Trophoblast cell (in vitro differentiated cells and primary cell): ENCODE data around the gene RFX8.

Source experiments
- DNase-seq, 2 donors: peaks; one replicate each; pipeline ENCODE4 v3.0.0-alpha.2; 2016
- H2AFZ ChIP-seq: 2 replicates; pipeline ENCODE4 v1.6.1; 2013; ENCODE audit warnings: low read length, moderate library complexity, mild to moderate bottlenecking; ENCODE audit not compliant: insufficient read depth, poor library complexity
- H2AK5ac ChIP-seq: 2 replicates; pipeline ENCODE4 v1.6.1; 2013; ENCODE audit warnings: mild to moderate bottlenecking, low read length
- H2BK120ac ChIP-seq: 2 replicates; pipeline ENCODE4 v1.6.1; 2013; ENCODE audit warnings: low read length, mild to moderate bottlenecking, moderate library complexity; ENCODE audit not compliant: insufficient read depth, poor library complexity
- H2BK12ac ChIP-seq: 2 replicates; pipeline ENCODE4 v1.6.1; 2013; ENCODE audit warnings: mild to moderate bottlenecking, low read length, moderate library complexity
- H2BK5ac ChIP-seq: 2 replicates; pipeline ENCODE4 v1.6.1; 2013; ENCODE audit warnings: low read length, low read depth, moderate library complexity, mild to moderate bottlenecking; ENCODE audit not compliant: poor library complexity
- H3K14ac ChIP-seq: 2 replicates; pipeline ENCODE4 v1.6.1; 2013; ENCODE audit warnings: mild to moderate bottlenecking, low read length
- H3K18ac ChIP-seq: 2 replicates; pipeline ENCODE4 v1.6.1; 2013; ENCODE audit warnings: mild to moderate bottlenecking, low read length
- H3K23ac ChIP-seq: 2 replicates; pipeline ENCODE4 v1.6.1; 2013; ENCODE audit warnings: low read length
- H3K27ac ChIP-seq: 2 replicates; pipeline ENCODE4 v1.5.1; 2013; ENCODE audit warnings: low read depth, mild to moderate bottlenecking, inconsistent platforms, low read length, moderate library complexity
- H3K27me3 ChIP-seq: 2 replicates; pipeline ENCODE4 v1.6.1; 2013; ENCODE audit warnings: inconsistent platforms, mild to moderate bottlenecking, low read length, moderate library complexity; ENCODE audit not compliant: insufficient read depth
- H3K36me3 ChIP-seq, 2 experiments: 1 replicate in 1 of 2; 2 replicates in 1 of 2; pipeline ENCODE4 v1.6.1; 2013; ENCODE audit warnings: low read length in 2 of 2, mild to moderate bottlenecking in 2 of 2, moderate library complexity in 1 of 2; ENCODE audit not compliant: insufficient read depth in 2 of 2, control insufficient read depth in 1 of 2
- H3K4ac ChIP-seq: 2 replicates; pipeline ENCODE4 v1.6.1; 2013; ENCODE audit warnings: low read depth, mild to moderate bottlenecking, low read length, moderate library complexity
- H3K4me1 ChIP-seq, 2 experiments: 1 replicate in 1 of 2; 2 replicates in 1 of 2; pipeline ENCODE4 v1.6.1; 2013; ENCODE audit warnings: low read length in 2 of 2, mild to moderate bottlenecking in 2 of 2, moderate library complexity in 1 of 2; ENCODE audit not compliant: insufficient read depth in 2 of 2, control insufficient read depth in 1 of 2
- H3K4me2 ChIP-seq: 2 replicates; pipeline ENCODE4 v1.6.1; 2013; ENCODE audit warnings: inconsistent platforms, mild to moderate bottlenecking, low read length, moderate library complexity
- H3K4me3 ChIP-seq: 2 replicates; pipeline ENCODE4 v1.5.1; 2013; ENCODE audit warnings: mild to moderate bottlenecking, low read depth, low read length, inconsistent platforms
- H3K79me1 ChIP-seq: one replicate; pipeline ENCODE4 v1.6.1; 2013; ENCODE audit warnings: low read length
- H3K79me2 ChIP-seq: 2 replicates; pipeline ENCODE4 v1.6.1; 2013; ENCODE audit warnings: low read length, mild to moderate bottlenecking; ENCODE audit not compliant: control insufficient read depth, insufficient read depth, poor library complexity
- H3K9ac ChIP-seq: 2 replicates; pipeline ENCODE4 v1.6.1; 2013; ENCODE audit warnings: mild to moderate bottlenecking, low read length
- H3K9me3 ChIP-seq: 2 replicates; pipeline ENCODE4 v1.6.1; 2013; ENCODE audit warnings: low read depth, mild to moderate bottlenecking, control low read depth, inconsistent platforms, low read length; ENCODE audit not compliant: insufficient read depth
- H4K12ac ChIP-seq: 2 replicates; pipeline ENCODE4 v1.6.1; 2013; ENCODE audit warnings: low read depth, mild to moderate bottlenecking, low read length, moderate library complexity
- H4K8ac ChIP-seq: 2 replicates; pipeline ENCODE4 v1.6.1; 2013; ENCODE audit warnings: low read depth, mild to moderate bottlenecking, low read length, moderate library complexity
- H4K91ac ChIP-seq: one replicate; pipeline ENCODE4 v1.6.1; 2013; ENCODE audit warnings: low read depth, mild to moderate bottlenecking, low read length, moderate library complexity
- WGBS: extraction: QIAGEN DNeasy Blood & Tissue Kit; methylation state at CpG from one replicate; pipeline ENCODE4 v1.1.7; 2013; ENCODE audit warnings: missing lambda C conversion rate; ENCODE audit not compliant: insufficient read length, insufficient coverage; ENCODE audit errors: extremely low coverage; 5-methylcytosine and 5-hydroxymethylcytosine counted together

The RFX8 gene

GRCh38 chr2:101403745-101404144 lies 71.2 kb downstream of the RFX8 start:
- no peak overlapping the region for H3K23ac ChIP-seq
- H3K4me2 ChIP-seq, result no peak overlapping the region
- H2BK12ac ChIP-seq, result no peak overlapping the region
- WGBS, result no CpG with 5 or more reads among the region's 1 CpG
- no peaks in the 10 kb centered on the region for H3K27me3 ChIP-seq
- H3K79me2 ChIP-seq, result no peaks in the 10 kb centered on the region
- no peak overlapping the region for H3K14ac ChIP-seq
- no peak overlapping the region for H2BK5ac ChIP-seq
- no peak overlapping the region for H4K8ac ChIP-seq
- no peak for DNase-seq
- H3K27ac ChIP-seq, result no peak overlapping the region
- H2AK5ac ChIP-seq, result no peak overlapping the region
- H3K79me1 ChIP-seq, result no peaks in the 10 kb centered on the region
- no peaks in the 10 kb centered on the region for H3K36me3 ChIP-seq
- no peak overlapping the region for H2BK120ac ChIP-seq
- no peak overlapping the region for H4K91ac ChIP-seq
- no peaks in the 10 kb centered on the region for H3K9me3 ChIP-seq
- no peak overlapping the region for H3K18ac ChIP-seq
- no peak overlapping the region for H3K9ac ChIP-seq
- H4K12ac ChIP-seq, result no peak overlapping the region
- H3K4me3 ChIP-seq, result no peak overlapping the region
- no peaks in the 10 kb centered on the region for H3K4me1 ChIP-seq
- no peak overlapping the region for H2AFZ ChIP-seq
- no peak overlapping the region for H3K4ac ChIP-seq

DNA sequence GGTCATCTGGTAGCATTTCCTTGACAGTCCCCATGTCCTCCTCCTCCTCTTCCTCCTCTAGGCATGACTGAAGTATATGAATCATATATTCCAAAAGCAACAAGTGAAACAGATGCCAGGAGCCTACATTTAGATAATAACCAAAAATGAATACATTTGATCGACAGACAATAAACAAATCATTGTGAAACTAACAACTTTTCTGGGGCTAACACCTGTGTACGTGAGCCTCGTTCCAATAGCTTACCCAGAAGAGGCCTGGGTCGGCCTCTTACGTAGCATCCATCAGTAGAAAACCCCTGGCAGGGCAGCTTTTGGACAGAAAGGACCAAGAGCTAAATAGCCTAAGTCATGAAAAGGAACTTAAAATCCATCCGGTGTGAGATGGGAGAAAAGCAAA lies 72.3 kb downstream of the RFX8 start:
- Histone ChIP-seq H3K27me3 (no peaks in the 10 kb centered on the region), H3K9ac (no peak overlapping the region), H2AFZ (no peak overlapping the region)

DNA sequence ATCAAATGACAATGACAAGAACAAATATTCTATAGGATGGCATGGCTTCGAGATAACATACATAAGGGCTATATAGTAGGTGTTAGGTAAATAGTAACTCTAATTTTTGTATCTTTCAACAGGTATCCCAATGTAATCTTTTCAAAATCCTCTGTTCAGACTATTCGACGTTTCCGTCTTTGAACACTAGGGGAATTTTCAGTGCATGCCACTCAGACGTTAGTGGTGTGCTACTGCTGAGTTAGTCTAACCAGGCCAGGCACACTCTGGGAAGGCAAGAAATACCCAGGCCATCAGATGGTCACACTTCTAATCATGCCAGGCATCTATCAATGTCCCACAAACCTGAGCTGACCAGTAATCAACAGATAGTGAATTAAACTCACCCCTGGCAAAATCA lies 73.0 kb downstream of the RFX8 start:
- H3K18ac ChIP-seq, result no peak overlapping the region
- H3K4me3 ChIP-seq, result no peak overlapping the region
- H2AFZ ChIP-seq, result no peak overlapping the region
- no peak overlapping the region for H2BK120ac ChIP-seq
- no peak overlapping the region for H3K4ac ChIP-seq
- H4K8ac ChIP-seq, result no peak overlapping the region
- H3K79me2 ChIP-seq, result no peaks in the 10 kb centered on the region
- no peak overlapping the region for H3K27ac ChIP-seq
- H3K23ac ChIP-seq, result no peak overlapping the region
- no peaks in the 10 kb centered on the region for H3K9me3 ChIP-seq
- H3K9ac ChIP-seq, result no peak overlapping the region
- no peaks in the 10 kb centered on the region for H3K36me3 ChIP-seq
- no peak overlapping the region for H3K4me2 ChIP-seq
- no CpG with 5 or more reads among the region's 5 CpGs for WGBS
- H3K14ac ChIP-seq, result no peak overlapping the region
- no peak overlapping the region for H4K12ac ChIP-seq
- H3K4me1 ChIP-seq, result no peaks in the 10 kb centered on the region
- H2BK5ac ChIP-seq, result no peak overlapping the region
- H2AK5ac ChIP-seq, result no peak overlapping the region
- H3K79me1 ChIP-seq, result no peaks in the 10 kb centered on the region
- no peak overlapping the region for H4K91ac ChIP-seq
- H3K27me3 ChIP-seq, result no peaks in the 10 kb centered on the region
- no peak for DNase-seq
- no peak overlapping the region for H2BK12ac ChIP-seq

More for the DNA sequence above, 72.3 kb downstream of the RFX8 start:
- Histone ChIP-seq H3K4me2 (no peak overlapping the region), H3K4me3 (no peak overlapping the region), H3K18ac (no peak overlapping the region), H4K8ac (no peak overlapping the region), H3K4ac (no peak overlapping the region), H2BK120ac (no peak overlapping the region), H2BK5ac (no peak overlapping the region), H3K36me3 (no peaks in the 10 kb centered on the region), H3K79me2 (no peaks in the 10 kb centered on the region), H3K9me3 (no peaks in the 10 kb centered on the region), H3K79me1 (no peaks in the 10 kb centered on the region), H3K23ac (no peak overlapping the region), H3K14ac (no peak overlapping the region), H2AK5ac (no peak overlapping the region), H2BK12ac (no peak overlapping the region), H3K4me1 (no peaks in the 10 kb centered on the region), H3K27ac (no peak overlapping the region), H4K12ac (no peak overlapping the region), H4K91ac (no peak overlapping the region)
- DNase-seq, result no peak
- no CpG with 5 or more reads among the region's 6 CpGs for WGBS

GRCh38 chr2:101401326-101401665 lies 73.6 kb downstream of the RFX8 start:
- Histone ChIP-seq H3K27ac (no peak overlapping the region), H3K4ac (no peak overlapping the region), H3K36me3 (no peaks in the 10 kb centered on the region), H3K23ac (no peak overlapping the region), H3K4me1 (no peaks in the 10 kb centered on the region), H4K12ac (no peak overlapping the region), H3K4me2 (no peak overlapping the region), H3K14ac (no peak overlapping the region), H3K9me3 (no peaks in the 10 kb centered on the region), H3K79me1 (no peaks in the 10 kb centered on the region), H3K18ac (no peak overlapping the region), H4K91ac (no peak overlapping the region), H2BK5ac (no peak overlapping the region), H2BK12ac (no peak overlapping the region), H3K4me3 (no peak overlapping the region), H3K27me3 (no peaks in the 10 kb centered on the region), H2AFZ (no peak overlapping the region), H4K8ac (no peak overlapping the region), H2AK5ac (no peak overlapping the region), H2BK120ac (no peak overlapping the region), H3K9ac (no peak overlapping the region), H3K79me2 (no peaks in the 10 kb centered on the region)
- DNase-seq, result no peak
- no CpG with 5 or more reads among the region's 8 CpGs for WGBS
